KMS-11 (cell line): ENCODE data around the gene CDCA3.

ENCODE experiments used
- H2AFZ ChIP-seq: fragments of 200-600 bp; sonication (generic); 2 replicates; pipeline ENCODE4 v1.6.1; 2016; ENCODE audit warnings: antibody characterized with exemption, mixed run types, low read depth
- H3K27ac ChIP-seq: fragments of 200-600 bp; sonication (generic); 2 replicates; pipeline ENCODE4 v1.6.1; 2016; ENCODE audit warnings: mild to moderate bottlenecking, mixed run types
- H3K27me3 ChIP-seq: fragments of 200-600 bp; sonication (generic); 2 replicates; pipeline ENCODE4 v1.6.1; 2017; ENCODE audit warnings: mild to moderate bottlenecking, low read depth, mixed run types, moderate library complexity; ENCODE audit not compliant: insufficient read depth
- H3K36me3 ChIP-seq: fragments of 200-600 bp; sonication (generic); 2 replicates; pipeline ENCODE4 v1.6.1; 2017; ENCODE audit warnings: mild to moderate bottlenecking, mixed run types; ENCODE audit not compliant: insufficient read depth
- H3K4me1 ChIP-seq: fragments of 200-600 bp; sonication (generic); 2 replicates; pipeline ENCODE4 v1.6.1; 2016; ENCODE audit warnings: mild to moderate bottlenecking, low read depth, mixed run types; ENCODE audit not compliant: poor library complexity, severe bottlenecking
- H3K4me2 ChIP-seq: fragments of 200-600 bp; sonication (generic); 2 replicates; pipeline ENCODE4 v1.7.0; 2016; ENCODE audit warnings: mild to moderate bottlenecking, mixed run types
- H3K4me3 ChIP-seq: fragments of 200-600 bp; sonication (generic); IDR thresholded peaks from 2 replicates; pipeline ENCODE4 v1.6.1; 2017; ENCODE audit warnings: low read depth, low read length, mixed read lengths; ENCODE audit not compliant: insufficient read depth
- H3K79me2 ChIP-seq: fragments of 200-600 bp; sonication (generic); 2 replicates; pipeline ENCODE4 v1.6.1; 2016; ENCODE audit warnings: low read depth, mixed run types; ENCODE audit not compliant: insufficient read depth
- H3K9ac ChIP-seq: fragments of 200-600 bp; sonication (generic); 2 replicates; pipeline ENCODE4 v1.6.1; 2016; ENCODE audit warnings: mild to moderate bottlenecking, mixed run types
- H4K20me1 ChIP-seq: fragments of 200-600 bp; sonication (generic); 2 replicates; pipeline ENCODE4 v1.6.1; 2016; ENCODE audit warnings: mild to moderate bottlenecking, mixed run types; ENCODE audit not compliant: insufficient read depth
- TF ChIP-seq, protein P1 (sequence below): fragments of 200-600 bp; sonication (generic); conservative IDR thresholded peaks from 2 replicates; pipeline ENCODE4 v1.6.1; 2017; ENCODE audit warnings: low read depth, mild to moderate bottlenecking, antibody characterized with exemption, low read length, moderate library complexity, mixed read lengths

Gene CDCA3

DNA sequence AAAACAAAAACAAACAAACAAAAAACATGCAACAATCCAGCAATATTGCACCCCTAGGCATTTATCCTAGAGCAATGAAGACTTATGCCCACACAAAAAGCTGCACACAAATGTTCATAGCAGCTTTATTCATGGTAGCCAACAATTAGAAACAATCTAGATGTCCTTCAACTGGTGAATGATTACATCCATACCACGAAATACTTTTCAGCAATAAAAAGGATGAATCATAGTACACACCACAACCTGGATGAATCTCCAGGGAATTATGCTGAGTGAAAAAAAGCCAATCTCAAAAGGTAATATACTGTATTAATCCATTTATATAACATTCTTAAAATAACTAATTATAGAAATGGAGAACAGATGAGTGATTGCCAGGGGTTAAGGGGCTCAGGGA, 43.9 kb downstream of the CDCA3 start:
- H3K4me2 ChIP-seq, result no peak overlapping the region
- H3K27ac ChIP-seq, result no peak overlapping the region
- no peaks in the 10 kb centered on the region for H3K27me3 ChIP-seq
- TF ChIP-seq, protein P1, sequence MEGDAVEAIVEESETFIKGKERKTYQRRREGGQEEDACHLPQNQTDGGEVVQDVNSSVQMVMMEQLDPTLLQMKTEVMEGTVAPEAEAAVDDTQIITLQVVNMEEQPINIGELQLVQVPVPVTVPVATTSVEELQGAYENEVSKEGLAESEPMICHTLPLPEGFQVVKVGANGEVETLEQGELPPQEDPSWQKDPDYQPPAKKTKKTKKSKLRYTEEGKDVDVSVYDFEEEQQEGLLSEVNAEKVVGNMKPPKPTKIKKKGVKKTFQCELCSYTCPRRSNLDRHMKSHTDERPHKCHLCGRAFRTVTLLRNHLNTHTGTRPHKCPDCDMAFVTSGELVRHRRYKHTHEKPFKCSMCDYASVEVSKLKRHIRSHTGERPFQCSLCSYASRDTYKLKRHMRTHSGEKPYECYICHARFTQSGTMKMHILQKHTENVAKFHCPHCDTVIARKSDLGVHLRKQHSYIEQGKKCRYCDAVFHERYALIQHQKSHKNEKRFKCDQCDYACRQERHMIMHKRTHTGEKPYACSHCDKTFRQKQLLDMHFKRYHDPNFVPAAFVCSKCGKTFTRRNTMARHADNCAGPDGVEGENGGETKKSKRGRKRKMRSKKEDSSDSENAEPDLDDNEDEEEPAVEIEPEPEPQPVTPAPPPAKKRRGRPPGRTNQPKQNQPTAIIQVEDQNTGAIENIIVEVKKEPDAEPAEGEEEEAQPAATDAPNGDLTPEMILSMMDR, result no peak
- H3K36me3 ChIP-seq, result no peaks in the 10 kb centered on the region
- H4K20me1 ChIP-seq, result no peaks in the 10 kb centered on the region
- no peaks in the 10 kb centered on the region for H3K4me1 ChIP-seq
- no peak overlapping the region for H3K9ac ChIP-seq
- no peaks in the 10 kb centered on the region for H3K79me2 ChIP-seq
- no peak overlapping the region for H3K4me3 ChIP-seq
- no peak overlapping the region for H2AFZ ChIP-seq

DNA sequence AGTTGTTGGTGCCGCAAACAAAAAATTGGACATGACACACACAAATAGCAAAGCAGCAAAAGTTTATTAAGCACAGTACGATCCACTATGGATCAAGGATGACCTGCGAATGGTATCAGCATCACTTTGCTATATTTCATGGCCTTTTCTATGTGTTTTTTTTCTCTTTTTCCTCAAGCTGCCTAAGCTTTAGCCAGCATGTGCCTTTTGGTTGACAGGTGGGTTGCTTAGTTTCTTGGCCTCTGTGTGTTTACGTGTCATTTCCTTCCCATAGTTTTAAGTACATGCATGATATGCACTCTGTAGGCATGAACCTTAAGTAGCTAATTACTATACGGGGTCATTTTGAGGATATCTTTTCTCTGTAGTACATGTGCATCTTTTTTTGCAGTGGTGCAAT, 51.9 kb downstream of the CDCA3 start:
- no peaks in the 10 kb centered on the region for H3K4me1 ChIP-seq
- no peaks in the 10 kb centered on the region for H3K79me2 ChIP-seq
- H3K36me3 ChIP-seq, result no peaks in the 10 kb centered on the region
- H3K9ac ChIP-seq, result no peak overlapping the region
- H2AFZ ChIP-seq, result no peak overlapping the region
- H4K20me1 ChIP-seq, result no peaks in the 10 kb centered on the region
- no peak overlapping the region for H3K4me2 ChIP-seq
- no peak overlapping the region for H3K4me3 ChIP-seq
- TF ChIP-seq, protein P1, result no peak
- H3K27ac ChIP-seq, result no peak overlapping the region
- no peaks in the 10 kb centered on the region for H3K27me3 ChIP-seq
